GM12892 (cell line): ENCODE results near the gene SLC13A4.

Source experiments
- POLR2A ChIP-seq: IDR thresholded peaks from 2 replicates; pipeline ENCODE4 v1.6.1; 2011; ENCODE audit warnings: low read depth, low read length, control low read depth
- POLR2AphosphoS5 ChIP-seq: IDR thresholded peaks from 2 replicates; pipeline ENCODE4 v1.6.1; 2011; ENCODE audit warnings: low read depth, low read length, control low read depth
- TAF1 ChIP-seq: IDR thresholded peaks from 2 replicates; pipeline ENCODE4 v1.6.1; 2011; ENCODE audit warnings: low read depth, mild to moderate bottlenecking, control low read depth, low read length, borderline replicate concordance

DNA sequence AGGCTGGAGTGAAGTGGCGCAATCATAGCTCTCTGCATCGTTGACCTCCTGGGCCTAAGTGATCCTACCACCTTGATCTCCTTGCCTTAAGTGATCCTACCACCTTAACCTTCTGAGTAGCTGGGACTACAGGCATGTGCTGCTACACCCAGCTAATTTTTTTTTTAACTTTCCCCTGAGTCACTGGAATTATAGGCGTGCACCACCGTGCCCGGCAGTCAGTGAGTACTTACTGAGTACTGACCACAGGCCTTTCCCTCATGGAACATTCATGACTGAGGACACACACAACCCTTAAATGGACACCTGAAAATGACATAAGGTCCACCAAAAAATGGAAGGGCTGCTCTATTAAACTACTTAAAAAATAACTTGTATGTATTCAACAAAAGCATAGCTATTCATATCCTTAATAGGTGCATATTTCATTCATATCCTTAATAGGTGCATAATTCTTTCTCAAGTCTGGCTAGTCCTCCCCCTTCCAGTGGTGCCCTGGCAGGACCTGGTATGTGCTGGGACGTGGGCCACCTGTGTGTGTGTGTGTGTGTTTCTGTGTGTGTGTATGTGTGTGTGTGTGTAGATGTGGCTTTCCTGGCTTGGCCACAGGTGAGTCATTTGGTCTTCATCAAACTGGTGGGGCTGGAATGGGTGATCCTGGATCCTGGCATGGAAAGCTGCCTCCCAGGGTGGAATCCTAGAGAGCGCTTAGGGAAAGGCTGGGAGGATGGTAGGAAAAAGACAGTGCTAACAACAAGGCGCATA, 17.1 kb upstream of the SLC13A4 start:
- no peak for TF ChIP-seq POLR2A
- no peak for TF ChIP-seq POLR2AphosphoS5
- no peak for TF ChIP-seq TAF1
